GM12872 (cell line): ENCODE data around the gene FTH1.

Experiments used
- TF ChIP-seq, protein P1 (sequence below): IDR thresholded peaks from 3 replicates; pipeline ENCODE4 v1.5.1; 2011; ENCODE audit warnings: low read depth, mild to moderate bottlenecking, low read length, moderate library complexity; ENCODE audit not compliant: insufficient read depth

The FTH1 gene

DNA sequence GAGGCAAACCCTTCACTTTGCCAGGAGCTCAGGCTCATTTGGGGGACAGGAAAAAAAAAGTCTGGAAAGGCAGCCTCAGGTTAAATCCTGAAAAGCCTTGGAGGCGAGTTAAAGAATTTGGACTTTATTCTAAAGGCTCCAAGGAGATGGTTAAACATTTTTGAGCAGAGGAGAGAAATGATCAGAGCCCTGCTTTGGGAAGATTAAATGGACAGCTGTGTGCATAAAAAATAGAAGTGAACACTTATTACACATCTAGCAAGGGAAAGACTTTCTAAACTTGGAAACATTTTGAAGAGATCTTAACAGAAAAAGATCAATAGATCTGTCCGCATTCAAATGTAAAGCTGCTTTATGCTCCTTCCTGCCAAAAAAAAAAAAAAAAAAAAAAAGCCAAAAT, 41.7 kb downstream of the FTH1 start:
- TF ChIP-seq, protein P1, sequence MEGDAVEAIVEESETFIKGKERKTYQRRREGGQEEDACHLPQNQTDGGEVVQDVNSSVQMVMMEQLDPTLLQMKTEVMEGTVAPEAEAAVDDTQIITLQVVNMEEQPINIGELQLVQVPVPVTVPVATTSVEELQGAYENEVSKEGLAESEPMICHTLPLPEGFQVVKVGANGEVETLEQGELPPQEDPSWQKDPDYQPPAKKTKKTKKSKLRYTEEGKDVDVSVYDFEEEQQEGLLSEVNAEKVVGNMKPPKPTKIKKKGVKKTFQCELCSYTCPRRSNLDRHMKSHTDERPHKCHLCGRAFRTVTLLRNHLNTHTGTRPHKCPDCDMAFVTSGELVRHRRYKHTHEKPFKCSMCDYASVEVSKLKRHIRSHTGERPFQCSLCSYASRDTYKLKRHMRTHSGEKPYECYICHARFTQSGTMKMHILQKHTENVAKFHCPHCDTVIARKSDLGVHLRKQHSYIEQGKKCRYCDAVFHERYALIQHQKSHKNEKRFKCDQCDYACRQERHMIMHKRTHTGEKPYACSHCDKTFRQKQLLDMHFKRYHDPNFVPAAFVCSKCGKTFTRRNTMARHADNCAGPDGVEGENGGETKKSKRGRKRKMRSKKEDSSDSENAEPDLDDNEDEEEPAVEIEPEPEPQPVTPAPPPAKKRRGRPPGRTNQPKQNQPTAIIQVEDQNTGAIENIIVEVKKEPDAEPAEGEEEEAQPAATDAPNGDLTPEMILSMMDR, result no peak

DNA sequence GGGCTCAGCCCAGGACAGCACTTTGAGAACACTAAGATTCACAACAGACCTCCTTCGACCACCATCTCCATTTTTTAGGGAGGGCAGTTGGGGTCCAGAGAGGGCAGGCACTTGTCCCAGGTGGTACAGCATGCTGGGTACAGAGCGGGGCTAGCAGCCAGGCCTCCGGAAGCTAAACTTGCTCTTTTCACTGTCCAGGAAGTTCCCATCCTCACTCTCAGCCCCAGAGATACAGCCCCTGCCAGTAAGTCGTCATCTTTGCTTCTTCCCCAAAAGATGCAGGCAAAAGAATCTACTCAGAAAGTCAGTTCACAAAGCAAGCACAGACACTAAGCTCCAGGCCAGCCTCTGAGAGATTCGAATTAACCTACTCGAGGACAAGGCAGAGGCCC, 43.4 kb downstream of the FTH1 start:
- TF ChIP-seq, protein P1, result no peak

DNA sequence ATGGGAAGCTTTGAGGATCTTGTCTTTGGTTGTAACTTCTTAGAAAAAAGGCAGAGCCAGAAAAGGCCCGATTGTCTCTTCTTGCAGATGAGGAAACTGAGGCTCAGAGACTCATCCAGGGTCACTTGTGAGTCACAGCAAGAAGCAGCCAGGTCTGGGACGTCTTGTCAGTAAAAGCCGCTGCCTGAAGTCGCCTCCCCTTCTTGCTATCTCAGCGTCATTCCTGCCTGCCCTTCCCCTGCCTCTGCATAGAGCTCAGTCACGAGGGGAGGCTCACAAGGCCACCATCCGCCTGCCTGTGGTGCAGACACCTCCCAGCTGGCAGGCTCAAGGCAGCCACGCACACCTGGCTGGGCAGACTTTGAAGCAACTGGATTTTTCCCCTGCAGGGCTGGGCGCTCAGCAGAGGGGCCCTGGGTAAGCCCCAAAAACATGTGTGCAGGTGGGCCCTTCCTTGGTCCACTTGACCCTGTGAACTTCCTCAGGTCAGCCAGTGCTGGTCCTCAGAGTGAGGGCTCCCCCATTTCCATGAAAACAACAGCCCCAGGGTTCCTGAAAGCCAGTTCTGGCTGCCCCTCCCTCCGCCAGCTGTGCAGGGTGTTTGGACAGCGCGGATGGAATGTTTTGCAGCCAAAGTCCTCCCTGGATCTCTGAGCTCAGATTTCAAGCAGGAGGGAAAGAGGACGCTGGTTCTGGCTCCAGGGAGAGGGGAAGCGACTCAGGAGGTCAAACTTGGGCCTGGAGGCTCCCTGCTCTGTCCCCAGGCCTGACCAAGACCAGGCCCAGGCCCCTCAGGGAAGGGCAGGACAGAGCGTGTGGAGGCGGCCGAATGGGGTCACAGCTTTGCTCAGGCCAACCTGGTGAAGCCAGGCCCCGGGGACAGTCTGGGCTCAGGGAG, 44.0 kb downstream of the FTH1 start:
- TF ChIP-seq, protein P1, result no peak

DNA sequence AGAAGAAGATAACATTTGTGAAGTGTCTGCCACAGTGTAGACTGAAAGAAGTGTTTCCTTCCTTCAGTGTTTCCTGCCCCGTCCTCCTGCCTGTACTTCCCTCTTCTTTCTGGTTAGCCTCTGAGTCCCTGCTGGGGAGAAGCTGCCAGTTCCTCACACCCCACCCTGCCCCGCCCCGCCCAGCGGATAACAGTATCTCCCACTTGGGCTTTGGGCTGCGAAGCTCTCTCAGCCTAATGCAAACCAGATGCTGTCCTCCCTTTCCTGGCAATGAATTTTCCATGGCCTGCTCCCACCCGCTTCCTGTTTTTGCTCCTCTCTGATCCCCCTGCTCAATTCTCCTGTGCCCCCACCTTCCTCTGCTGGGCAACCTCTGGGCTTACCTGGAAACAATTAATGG, 44.9 kb downstream of the FTH1 start:
- TF ChIP-seq, protein P1, result no peak

DNA sequence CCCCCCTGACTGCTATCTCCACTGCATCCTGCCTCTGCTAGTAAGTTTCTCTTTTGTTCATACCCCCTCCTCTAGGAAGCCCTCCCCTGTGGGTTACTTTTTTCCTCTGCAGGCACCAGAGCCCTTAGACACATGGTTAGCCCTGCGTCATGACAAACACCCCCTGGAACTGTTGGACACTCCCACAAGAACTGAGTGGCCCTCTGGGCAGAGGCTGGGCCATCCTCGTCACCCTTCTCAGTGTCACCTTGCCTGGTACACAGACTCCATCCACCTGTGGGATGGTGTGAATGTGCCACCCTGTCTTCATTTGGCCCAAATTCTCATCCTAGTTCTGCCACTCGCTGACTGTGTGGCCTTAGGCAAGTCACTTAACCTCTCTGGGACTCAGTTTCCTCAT, 46.0 kb downstream of the FTH1 start:
- TF ChIP-seq, protein P1, result no peak

DNA sequence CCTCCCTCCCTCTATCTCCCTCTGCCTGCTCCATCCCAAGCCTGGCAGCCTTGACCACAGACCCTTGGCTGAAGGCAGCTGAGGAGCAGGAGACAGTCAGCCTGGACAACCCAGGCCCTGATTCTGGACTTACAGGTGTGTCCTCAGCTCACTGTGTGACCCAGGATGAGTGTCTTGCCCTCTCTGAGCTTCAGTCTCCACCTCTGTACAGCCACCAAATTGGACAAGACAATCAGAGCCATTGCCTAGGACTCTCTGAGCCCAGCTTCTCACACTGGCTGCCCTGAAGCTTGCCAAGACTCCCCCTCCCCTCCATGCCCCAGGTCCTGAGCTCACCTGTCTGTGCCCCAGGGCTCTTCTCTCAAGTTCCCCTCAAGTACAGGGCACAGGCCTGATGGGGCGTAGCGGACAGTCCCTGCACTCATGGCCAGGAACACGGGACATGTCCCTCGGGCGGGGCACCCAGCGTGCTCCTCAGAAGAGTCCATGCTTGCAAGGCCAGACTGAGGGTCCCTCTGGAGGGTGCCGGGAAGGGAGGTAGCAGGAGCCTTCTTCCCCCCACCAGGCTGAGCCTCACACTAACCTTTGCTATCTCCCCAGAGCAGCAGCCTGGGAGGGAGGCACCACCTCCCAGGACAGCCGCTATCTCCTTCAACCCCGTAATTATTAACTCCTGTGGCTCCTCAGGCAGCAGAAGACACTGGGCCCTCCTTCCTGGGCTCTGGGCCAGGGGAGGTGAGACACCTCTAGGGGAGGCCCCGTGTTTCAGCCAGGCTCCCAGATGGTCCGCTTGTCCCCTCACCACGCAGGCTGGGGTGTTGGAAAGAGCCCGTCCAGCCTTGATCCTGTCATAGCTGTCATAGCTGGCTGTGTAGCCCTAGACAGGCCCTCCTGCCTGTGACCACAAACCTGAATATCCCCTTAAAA, 47.5 kb downstream of the FTH1 start:
- TF ChIP-seq, protein P1, result no peak

DNA sequence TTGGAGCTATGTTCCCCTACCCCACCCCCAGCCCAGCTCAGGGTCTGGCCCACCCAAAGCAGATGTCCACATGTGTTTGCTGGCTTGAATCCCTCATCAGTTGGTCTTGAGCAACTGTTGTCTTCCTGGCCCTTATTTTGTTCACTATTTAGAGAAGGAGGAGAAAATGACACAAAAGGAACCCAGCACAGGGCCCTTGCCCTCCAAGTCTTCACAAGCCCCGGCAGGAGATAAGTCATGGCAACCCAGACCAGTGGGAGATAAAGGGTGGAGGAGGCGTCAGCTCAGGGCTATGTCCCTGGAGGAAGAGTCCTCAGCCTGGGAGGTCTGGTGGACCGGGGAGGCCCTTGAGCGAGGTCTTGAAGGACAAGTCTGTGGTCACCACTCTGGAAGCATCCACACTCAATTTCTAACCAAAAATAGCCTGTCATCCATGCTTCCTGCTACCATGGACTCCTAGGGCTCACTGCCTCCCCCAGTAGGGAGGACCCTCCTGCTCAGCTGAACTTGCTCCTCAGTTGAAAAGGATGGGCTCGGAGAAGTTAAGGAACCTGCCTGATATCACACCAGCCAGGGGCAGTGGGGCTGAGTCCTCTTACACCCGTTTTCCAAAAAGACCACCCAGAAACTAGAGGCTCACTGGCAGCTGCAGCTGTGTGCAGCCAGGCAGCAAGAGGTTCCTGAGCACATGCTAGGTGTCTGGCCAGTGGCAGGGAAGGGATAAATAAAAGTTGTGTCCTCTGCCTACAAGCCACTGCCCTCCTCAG, 48.3 kb downstream of the FTH1 start:
- TF ChIP-seq, protein P1, result no peak
